ENCODE data around the gene IMPA2. TPM values are rescaled to one million over a fixed set of nuclear protein-coding genes. Genes with fewer than 3 reads are reported as not detected.

Gene IMPA2
- total RNA-seq, 1 donor from 2014 or later, result 54.2 TPM

DNA sequence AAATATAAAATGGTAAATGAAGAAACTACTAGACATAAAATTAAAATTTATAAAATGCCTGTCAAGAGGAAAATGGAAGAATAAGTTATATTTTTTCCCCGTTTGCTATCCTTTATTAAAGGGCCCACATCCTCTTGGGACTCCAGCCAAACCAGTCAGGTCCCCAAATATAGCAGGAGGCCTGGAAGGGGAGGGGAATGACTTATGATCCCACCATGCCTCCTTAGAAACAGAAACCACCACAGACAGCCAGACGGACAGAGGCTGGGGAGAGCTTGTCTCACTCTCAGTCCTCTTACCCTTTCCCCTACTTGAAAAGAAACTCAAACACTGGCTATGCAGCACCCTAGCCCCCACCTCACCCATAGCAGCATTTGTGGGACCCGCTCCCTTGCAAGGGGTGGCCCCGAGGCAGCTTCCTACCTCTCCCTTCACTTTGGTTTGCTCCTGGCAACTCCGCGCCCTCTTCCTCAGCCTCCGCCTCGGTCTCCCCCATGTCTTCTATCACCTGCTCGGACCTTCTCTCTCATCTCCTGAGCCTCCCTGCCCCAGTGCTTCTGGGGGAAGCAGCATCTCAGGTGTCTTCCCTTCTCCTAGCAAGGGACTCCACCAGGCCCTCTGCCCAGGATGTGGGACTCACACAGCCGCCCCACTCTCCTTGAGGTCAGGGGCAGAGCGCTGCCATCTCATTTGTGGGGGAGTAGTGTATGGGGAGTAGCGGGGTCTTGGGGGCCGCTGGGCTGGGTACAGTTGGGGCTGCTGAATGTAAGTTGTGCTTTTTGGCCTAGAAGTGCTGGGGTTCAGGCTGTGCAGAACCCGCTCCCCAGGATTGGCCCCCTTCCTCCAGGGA, 75.0 kb downstream of the IMPA2 start:
- no peak for DNase-seq
- Histone ChIP-seq H3K27ac (no peak overlapping the region), H3K4me1 (no peaks in the 10 kb centered on the region), H3K9me3 (no peaks in the 10 kb centered on the region), H3K36me3 (no peaks in the 10 kb centered on the region), H3K27me3 (ENCODE audit: low read depth) (no peaks in the 10 kb centered on the region), H3K4me3 (no peak overlapping the region)
- TF ChIP-seq CTCF (IDR thresholded peaks at IDR 0.05), result no peak
- intact Hi-C loops (cut with DNase I), result no loop called here
- ATAC-seq, result no peak

- intact Hi-C loops (cut with DNase I), result no loop called here
- Histone ChIP-seq H3K36me3 (no peaks in the 10 kb centered on the region), H3K4me1 (no peaks in the 10 kb centered on the region), H3K4me3 (no peak overlapping the region), H3K9me3 (no peaks in the 10 kb centered on the region), H3K27me3 (ENCODE audit: low read depth) (no peaks in the 10 kb centered on the region), H3K27ac (no peak overlapping the region)
- no peak for ATAC-seq
- TF ChIP-seq CTCF (IDR thresholded peaks at IDR 0.05), result no peak
- DNase-seq, result no peak
These were observed 75.6 kb downstream of the IMPA2 start for GRCh38 chr18:12056884-12057402.

- Histone ChIP-seq H3K27ac (no peak overlapping the region), H3K27me3 (ENCODE audit: low read depth) (no peaks in the 10 kb centered on the region), H3K36me3 (no peaks in the 10 kb centered on the region), H3K9me3 (no peaks in the 10 kb centered on the region), H3K4me1 (no peaks in the 10 kb centered on the region), H3K4me3 (no peak overlapping the region)
- intact Hi-C loops (cut with DNase I), result no loop called here
- DNase-seq (no peak), ATAC-seq (no peak)
- TF ChIP-seq CTCF (IDR thresholded peaks at IDR 0.05), result no peak
These were observed 76.2 kb downstream of the IMPA2 start for GRCh38 chr18:12057419-12058039.

- ATAC-seq (no peak), DNase-seq (no peak)
- TF ChIP-seq CTCF (IDR thresholded peaks at IDR 0.05), result no peak
- Histone ChIP-seq H3K27ac (no peak overlapping the region), H3K27me3 (ENCODE audit: low read depth) (no peaks in the 10 kb centered on the region), H3K36me3 (no peaks in the 10 kb centered on the region), H3K4me1 (no peaks in the 10 kb centered on the region), H3K9me3 (no peaks in the 10 kb centered on the region), H3K4me3 (no peak overlapping the region)
- intact Hi-C loops (cut with DNase I), result no loop called here
These were observed 78.3 kb downstream of the IMPA2 start for GRCh38 chr18:12059334-12060181.

- H3K36me3 ChIP-seq, result no peaks in the 10 kb centered on the region
- no peak overlapping the region for H3K4me3 ChIP-seq
- no peaks in the 10 kb centered on the region for H3K4me1 ChIP-seq
- DNase-seq (no peak), ATAC-seq (no peak)
- TF ChIP-seq CTCF (IDR thresholded peaks at IDR 0.05), result no peak
- H3K9me3 ChIP-seq, result no peaks in the 10 kb centered on the region
- intact Hi-C loops (cut with DNase I), result no loop called here
- no peaks in the 10 kb centered on the region for H3K27me3 ChIP-seq (ENCODE audit: low read depth)
- no peak overlapping the region for H3K27ac ChIP-seq
These were observed 79.0 kb downstream of the IMPA2 start for GRCh38 chr18:12060182-12060870.
